Karpas-422 (cell line): ENCODE data around the gene RGS3. TPM values are rescaled to one million over a fixed set of nuclear protein-coding genes. Genes with fewer than 3 reads are reported as not detected.
A peak's percentile ranks its signal among the peaks of the same experiment; 100 is the strongest.

Experiments
- DNase-seq: peaks from one replicate; pipeline ENCODE4 v3.0.0-alpha.2; 2015
- H2AFZ ChIP-seq: fragments of 200-600 bp; sonication (generic); 2 replicates; pipeline ENCODE4 v1.6.1; 2014; ENCODE audit warnings: antibody characterized with exemption, low read length, mixed read lengths
- H3K27ac ChIP-seq: fragments of 200-600 bp; sonication (generic); 2 replicates; pipeline ENCODE4 v1.5.1; 2014; ENCODE audit warnings: mild to moderate bottlenecking, low read length, moderate library complexity
- H3K27me3 ChIP-seq: fragments of 200-600 bp; sonication (generic); 2 replicates; pipeline ENCODE4 v1.6.1; 2014; ENCODE audit warnings: low read length, mixed read lengths
- H3K36me3 ChIP-seq: fragments of 200-600 bp; sonication (generic); 2 replicates; pipeline ENCODE4 v1.6.1; 2014; ENCODE audit warnings: low read length, mixed read lengths; ENCODE audit not compliant: insufficient read depth
- H3K4me1 ChIP-seq: fragments of 200-600 bp; sonication (generic); 2 replicates; pipeline ENCODE4 v1.6.1; 2014; ENCODE audit warnings: mild to moderate bottlenecking, low read length, mixed read lengths
- H3K4me2 ChIP-seq: fragments of 200-600 bp; sonication (generic); 2 replicates; pipeline ENCODE4 v1.6.1; 2014; ENCODE audit warnings: low read length, low read depth, mild to moderate bottlenecking; ENCODE audit not compliant: poor library complexity, severe bottlenecking
- H3K4me3 ChIP-seq: fragments of 200-600 bp; sonication (generic); 2 replicates; pipeline ENCODE4 v1.5.1; 2014; ENCODE audit warnings: mild to moderate bottlenecking, antibody characterized with exemption, low read length, mixed read lengths
- H3K79me2 ChIP-seq: fragments of 200-600 bp; sonication (generic); 2 replicates; pipeline ENCODE4 v1.6.1; 2014; ENCODE audit warnings: mild to moderate bottlenecking, low read length, mixed read lengths
- H3K9ac ChIP-seq: fragments of 200-600 bp; sonication (generic); 2 replicates; pipeline ENCODE4 v1.6.0; 2014; ENCODE audit warnings: low read length
- H3K9me2 ChIP-seq: fragments of 200-600 bp; sonication (generic), shearing (Covaris generic); replicated peaks from 2 replicates; pipeline ENCODE4 v1.6.0; 2014; ENCODE audit warnings: mild to moderate bottlenecking, low read length, moderate library complexity; ENCODE audit not compliant: insufficient read depth
- H3K9me3 ChIP-seq: fragments of 300-700, 200-600 bp; sonication (generic); 2 replicates; pipeline ENCODE4 v1.6.1; 2014; ENCODE audit warnings: low read length, mixed read lengths
- H4K20me1 ChIP-seq: fragments of 200-600 bp; sonication (generic); 2 replicates; pipeline ENCODE4 v1.6.1; 2014; ENCODE audit warnings: mild to moderate bottlenecking, antibody characterized with exemption, low read length, low read depth; ENCODE audit not compliant: insufficient read depth
- total RNA-seq: library from RNA; depleted of rRNA; stranded (reverse); fragments of >200 nt; shearing (Covaris generic); gene quantifications from 2 replicates; pipeline ENCODE4 v1.2.3, GENCODE V29; 2014; ENCODE audit warnings: low replicate concordance

Gene RGS3
- total RNA-seq, 1 experiment from 2014 or later, result 1.3 TPM

GRCh38 chr9:113623851-113624485 is 160.4 kb downstream of the RGS3 start:
- DNase-seq, result no peak
- Histone ChIP-seq H3K9me2 (no peaks in the 10 kb centered on the region), H3K36me3 (no peaks in the 10 kb centered on the region), H3K27ac (no peak overlapping the region), H3K79me2 (no peaks in the 10 kb centered on the region), H3K9ac (no peak overlapping the region), H3K4me1 (peaks cover 23% of the 10 kb centered on the region), H3K4me2 (peak overlapping the region; percentile 59), H4K20me1 (no peaks in the 10 kb centered on the region), H2AFZ (no peak overlapping the region), H3K27me3 (no peaks in the 10 kb centered on the region), H3K9me3 (no peaks in the 10 kb centered on the region), H3K4me3 (peak overlapping the region; percentile 33; the same call in 1 of the 2 replicates)

- Histone ChIP-seq H3K79me2 (no peaks in the 10 kb centered on the region), H3K4me3 (no peak overlapping the region), H3K27ac (no peak overlapping the region), H4K20me1 (no peaks in the 10 kb centered on the region), H3K27me3 (no peaks in the 10 kb centered on the region), H3K9me2 (no peaks in the 10 kb centered on the region), H2AFZ (no peak overlapping the region), H3K9me3 (no peaks in the 10 kb centered on the region), H3K4me2 (no peak overlapping the region), H3K9ac (no peak overlapping the region), H3K36me3 (no peaks in the 10 kb centered on the region), H3K4me1 (peaks cover 23% of the 10 kb centered on the region)
- DNase-seq, result no peak
Observed at GRCh38 chr9:113624721-113625120, 161.2 kb downstream of the RGS3 start.

- Histone ChIP-seq H2AFZ (no peak overlapping the region), H4K20me1 (no peaks in the 10 kb centered on the region), H3K36me3 (no peaks in the 10 kb centered on the region), H3K9me3 (no peaks in the 10 kb centered on the region), H3K9me2 (no peaks in the 10 kb centered on the region), H3K9ac (no peak overlapping the region), H3K79me2 (no peaks in the 10 kb centered on the region), H3K27ac (no peak overlapping the region), H3K4me2 (no peak overlapping the region), H3K4me3 (no peak overlapping the region), H3K27me3 (no peaks in the 10 kb centered on the region), H3K4me1 (peaks cover 23% of the 10 kb centered on the region)
- DNase-seq, result no peak
Observed at GRCh38 chr9:113625486-113625885, 162.0 kb downstream of the RGS3 start.

GRCh38 chr9:113626735-113627495 is 163.4 kb downstream of the RGS3 start:
- no peaks in the 10 kb centered on the region for H3K9me3 ChIP-seq
- H4K20me1 ChIP-seq, result no peaks in the 10 kb centered on the region
- H3K36me3 ChIP-seq, result no peaks in the 10 kb centered on the region
- H3K9ac ChIP-seq, result no peak overlapping the region
- no peak overlapping the region for H3K27ac ChIP-seq
- H3K4me3 ChIP-seq, result no peak overlapping the region
- H3K4me1 ChIP-seq, result peaks cover 22% of the 10 kb centered on the region
- DNase-seq, result no peak
- H3K27me3 ChIP-seq, result no peaks in the 10 kb centered on the region; the same call in 1 of the 2 replicates
- H3K9me2 ChIP-seq, result no peaks in the 10 kb centered on the region
- H2AFZ ChIP-seq, result no peak overlapping the region
- no peaks in the 10 kb centered on the region for H3K79me2 ChIP-seq
- no peak overlapping the region for H3K4me2 ChIP-seq

- Histone ChIP-seq H2AFZ (no peak overlapping the region), H3K4me2 (no peak overlapping the region), H3K9me3 (no peaks in the 10 kb centered on the region), H3K4me3 (no peak overlapping the region), H3K27ac (no peak overlapping the region), H3K27me3 (no peaks in the 10 kb centered on the region; the same call in 1 of the 2 replicates), H4K20me1 (no peaks in the 10 kb centered on the region), H3K36me3 (no peaks in the 10 kb centered on the region), H3K9ac (no peak overlapping the region), H3K4me1 (peaks cover 5% of the 10 kb centered on the region), H3K79me2 (no peaks in the 10 kb centered on the region), H3K9me2 (no peaks in the 10 kb centered on the region)
- no peak for DNase-seq
Observed at GRCh38 chr9:113628621-113629020, 165.1 kb downstream of the RGS3 start.

GRCh38 chr9:113630386-113631136 is 167.0 kb downstream of the RGS3 start:
- H3K27me3 ChIP-seq, result no peaks in the 10 kb centered on the region; the same call in 1 of the 2 replicates
- H3K27ac ChIP-seq, result no peak overlapping the region
- H3K9me3 ChIP-seq, result no peaks in the 10 kb centered on the region
- DNase-seq, result no peak
- H3K9me2 ChIP-seq, result no peaks in the 10 kb centered on the region
- H3K36me3 ChIP-seq, result no peaks in the 10 kb centered on the region
- H3K79me2 ChIP-seq, result no peaks in the 10 kb centered on the region
- H4K20me1 ChIP-seq, result no peaks in the 10 kb centered on the region
- no peak overlapping the region for H3K4me2 ChIP-seq
- no peaks in the 10 kb centered on the region for H3K4me1 ChIP-seq
- no peak overlapping the region for H2AFZ ChIP-seq
- H3K9ac ChIP-seq, result no peak overlapping the region
- no peak overlapping the region for H3K4me3 ChIP-seq

GRCh38 chr9:113631137-113631765 is 167.7 kb downstream of the RGS3 start:
- H3K27me3 ChIP-seq, result no peaks in the 10 kb centered on the region; the same call in 1 of the 2 replicates
- H4K20me1 ChIP-seq, result no peaks in the 10 kb centered on the region
- H3K4me2 ChIP-seq, result no peak overlapping the region
- no peaks in the 10 kb centered on the region for H3K36me3 ChIP-seq
- H3K9me3 ChIP-seq, result no peaks in the 10 kb centered on the region
- H3K9ac ChIP-seq, result no peak overlapping the region
- no peaks in the 10 kb centered on the region for H3K9me2 ChIP-seq
- H2AFZ ChIP-seq, result no peak overlapping the region
- no peaks in the 10 kb centered on the region for H3K79me2 ChIP-seq
- DNase-seq, result no peak
- no peak overlapping the region for H3K4me3 ChIP-seq
- no peak overlapping the region for H3K27ac ChIP-seq
- no peaks in the 10 kb centered on the region for H3K4me1 ChIP-seq
